Neural cell (in vitro differentiated cells): Measurements from ENCODE around the gene BHLHE23.

Experiments used
- EP300 ChIP-seq: fragments of 450-650 bp; conservative IDR thresholded peaks from 2 replicates; pipeline ENCODE4 v1.6.1; 2014; ENCODE audit warnings: antibody characterized with exemption, mild to moderate bottlenecking, moderate library complexity; ENCODE audit not compliant: poor library complexity, severe bottlenecking
- EZH2 ChIP-seq: fragments of 200-600, 300-800 bp; shearing (Covaris generic), sonication (generic); IDR thresholded peaks from 2 replicates; pipeline ENCODE4 v1.6.1; 2014; ENCODE audit warnings: antibody characterized with exemption, low read length, borderline replicate concordance, mild to moderate bottlenecking; ENCODE audit not compliant: insufficient read depth, poor library complexity, severe bottlenecking
- POLR2AphosphoS5 ChIP-seq: IDR thresholded peaks from 2 replicates; pipeline ENCODE4 v1.6.1; 2012
- RAD21 ChIP-seq: fragments of 450-650 bp; conservative IDR thresholded peaks from 2 replicates; pipeline ENCODE4 v1.6.1; 2014; ENCODE audit warnings: antibody characterized with exemption, mild to moderate bottlenecking, moderate library complexity
- REST ChIP-seq: IDR thresholded peaks from 2 replicates; pipeline ENCODE4 v1.6.1; 2012; ENCODE audit warnings: borderline replicate concordance
- SMC3 ChIP-seq: fragments of 450-650 bp; conservative IDR thresholded peaks from 2 replicates; pipeline ENCODE4 v1.6.1; 2014; ENCODE audit warnings: antibody characterized with exemption, mild to moderate bottlenecking, moderate library complexity; ENCODE audit not compliant: poor library complexity
- TF ChIP-seq, protein P1 (sequence below): fragments of 450-650 bp; IDR thresholded peaks from 2 replicates; pipeline ENCODE4 v1.5.1; 2014; ENCODE audit warnings: antibody characterized with exemption, mild to moderate bottlenecking, moderate library complexity; ENCODE audit not compliant: poor library complexity, severe bottlenecking

- TF ChIP-seq POLR2AphosphoS5 = no peak
- TF ChIP-seq, protein P1, sequence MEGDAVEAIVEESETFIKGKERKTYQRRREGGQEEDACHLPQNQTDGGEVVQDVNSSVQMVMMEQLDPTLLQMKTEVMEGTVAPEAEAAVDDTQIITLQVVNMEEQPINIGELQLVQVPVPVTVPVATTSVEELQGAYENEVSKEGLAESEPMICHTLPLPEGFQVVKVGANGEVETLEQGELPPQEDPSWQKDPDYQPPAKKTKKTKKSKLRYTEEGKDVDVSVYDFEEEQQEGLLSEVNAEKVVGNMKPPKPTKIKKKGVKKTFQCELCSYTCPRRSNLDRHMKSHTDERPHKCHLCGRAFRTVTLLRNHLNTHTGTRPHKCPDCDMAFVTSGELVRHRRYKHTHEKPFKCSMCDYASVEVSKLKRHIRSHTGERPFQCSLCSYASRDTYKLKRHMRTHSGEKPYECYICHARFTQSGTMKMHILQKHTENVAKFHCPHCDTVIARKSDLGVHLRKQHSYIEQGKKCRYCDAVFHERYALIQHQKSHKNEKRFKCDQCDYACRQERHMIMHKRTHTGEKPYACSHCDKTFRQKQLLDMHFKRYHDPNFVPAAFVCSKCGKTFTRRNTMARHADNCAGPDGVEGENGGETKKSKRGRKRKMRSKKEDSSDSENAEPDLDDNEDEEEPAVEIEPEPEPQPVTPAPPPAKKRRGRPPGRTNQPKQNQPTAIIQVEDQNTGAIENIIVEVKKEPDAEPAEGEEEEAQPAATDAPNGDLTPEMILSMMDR = no peak
- TF ChIP-seq EZH2 = no peak
- TF ChIP-seq REST = no peak
- no peak for TF ChIP-seq RAD21
- no peak for TF ChIP-seq EP300
- TF ChIP-seq SMC3 = no peak
These were observed 36.2 kb downstream of the BHLHE23 start for GRCh38 chr20:62970307-62971210.
